ENCODE measurements around the gene C11orf98. TPM values are rescaled to one million over a fixed set of nuclear protein-coding genes. Genes with fewer than 3 reads are reported as not detected.
"Not testable (repeated sequence)": the region's sequence is repeated elsewhere in the genome, so short reads cannot be mapped to it uniquely, and the experiment has no call there.

The C11orf98 gene
- total RNA-seq, 1 donor from 2014 or later = 40.7 TPM

GRCh38 chr11:62654297-62654696, 10.7 kb downstream of the C11orf98 start:
- no peak for DNase-seq (ENCODE audit: low read depth)

- no peak for DNase-seq (ENCODE audit: low read depth)
Observed at GRCh38 chr11:62652161-62653006, 12.6 kb downstream of the C11orf98 start.

GRCh38 chr11:62650283-62650682, 14.7 kb downstream of the C11orf98 start:
- not testable (repeated sequence) for DNase-seq (ENCODE audit: low read depth)

GRCh38 chr11:62649486-62649885, 15.5 kb downstream of the C11orf98 start:
- no peak for DNase-seq (ENCODE audit: low read depth)

- DNase-seq (ENCODE audit: low read depth) = no peak
Observed at GRCh38 chr11:62648967-62649364, 16.0 kb downstream of the C11orf98 start.

- DNase-seq (ENCODE audit: low read depth) = no peak
Observed at GRCh38 chr11:62648185-62648966, 16.6 kb downstream of the C11orf98 start.

- DNase-seq (ENCODE audit: low read depth) = no peak
Observed at GRCh38 chr11:62647609-62648005, 17.4 kb downstream of the C11orf98 start.

- DNase-seq (ENCODE audit: low read depth) = no peak
Observed at GRCh38 chr11:62646825-62647608, 18.0 kb downstream of the C11orf98 start.

- DNase-seq (ENCODE audit: low read depth) = peak; percentile 99
Observed at GRCh38 chr11:62645946-62646824, 18.8 kb downstream of the C11orf98 start, which contains the start of gene GANAB. Gene GANAB, minus strand, starts transcription at chr11:62646613. Its CDS starts 14 bp downstream, at chr11:62646599.

GRCh38 chr11:62645671-62645945, 19.4 kb downstream of the C11orf98 start:
- DNase-seq (ENCODE audit: low read depth) = no peak

GRCh38 chr11:62644220-62644619, 20.8 kb downstream of the C11orf98 start:
- no peak for DNase-seq (ENCODE audit: low read depth)

GRCh38 chr11:62632492-62632891, 32.5 kb downstream of the C11orf98 start:
- DNase-seq (ENCODE audit: low read depth) = no peak

- no peak for DNase-seq (ENCODE audit: low read depth)
Observed at GRCh38 chr11:62627713-62628112, 37.3 kb downstream of the C11orf98 start.

- DNase-seq (ENCODE audit: low read depth) = no peak
Observed at GRCh38 chr11:62622476-62623089, 42.4 kb downstream of the C11orf98 start.

GRCh38 chr11:62621567-62622470, 43.2 kb downstream of the C11orf98 start, which contains the start of gene B3GAT3:
Gene B3GAT3, minus strand, starts transcription at chr11:62621986. Its CDS starts 39 bp downstream, at chr11:62621947.
- peak; percentile 98 for DNase-seq (ENCODE audit: low read depth)

GRCh38 chr11:62621027-62621566, 43.9 kb downstream of the C11orf98 start:
- DNase-seq (ENCODE audit: low read depth) = no peak

- DNase-seq (ENCODE audit: low read depth) = not testable (repeated sequence)
Observed at GRCh38 chr11:62616957-62617356, 48.1 kb downstream of the C11orf98 start.

GRCh38 chr11:62615521-62615920, 49.5 kb downstream of the C11orf98 start:
- no peak for DNase-seq (ENCODE audit: low read depth)

- no peak for DNase-seq (ENCODE audit: low read depth)
Observed at GRCh38 chr11:62614275-62614674, 50.7 kb downstream of the C11orf98 start.

All from myocyte (in vitro differentiated cells).